Measurements from ENCODE around the gene OTOGL.

GRCh38 chr12:80213871-80214270 lies 114.5 kb downstream of the OTOGL start:
- TF ChIP-seq CTCF (IDR thresholded peaks at IDR 0.05) (no peak), POLR2A (IDR thresholded peaks at IDR 0.05) (no peak)
